Measurements from ENCODE around the gene SERINC2. TPM values are rescaled to one million over a fixed set of nuclear protein-coding genes. Genes with fewer than 3 reads are reported as not detected.

SERINC2 gene
- total RNA-seq, 1 experiment from 2014 or later = 14.1 TPM

DNA sequence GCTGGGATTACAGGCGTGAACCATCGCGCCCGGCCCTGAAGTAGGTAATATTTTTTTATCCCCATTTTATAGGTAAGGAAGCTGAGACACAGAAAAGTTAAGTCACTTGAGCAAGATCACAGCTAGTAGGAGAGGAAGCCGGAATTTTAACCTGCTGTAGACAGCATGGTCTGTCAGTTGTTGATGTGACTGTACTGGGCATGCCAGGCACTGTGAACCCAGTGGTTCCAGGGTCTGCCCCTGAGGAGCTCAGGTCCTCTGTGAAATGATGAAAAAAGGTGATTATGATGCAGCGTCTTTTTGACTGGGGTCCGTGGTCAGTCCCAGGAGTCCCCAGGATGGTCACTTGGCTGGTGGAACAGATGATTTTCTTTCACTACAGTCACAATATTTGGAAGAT, 23.4 kb upstream of the SERINC2 start:
- Histone ChIP-seq H3K27ac (ENCODE audit: insufficient read length, low read depth, low read length) (no peak overlapping the region), H3K56ac (ENCODE audit: insufficient read length, low read depth, low read length) (no peak overlapping the region), H3K27me3 (ENCODE audit: insufficient read depth, low read length) (no peaks in the 10 kb centered on the region), H3K9ac (ENCODE audit: extremely low read depth, insufficient read length, low read length) (no peak overlapping the region), H4K8ac (replicated peaks; ENCODE audit: insufficient read length, low read depth, low read length) (no peak overlapping the region), H3K23me2 (ENCODE audit: insufficient read length, low read depth, low read length, poor library complexity, severe bottlenecking) (no peaks in the 10 kb centered on the region), H4K91ac (ENCODE audit: insufficient read length, low read depth, low read length) (no peak overlapping the region), H3K14ac (ENCODE audit: insufficient read depth, low read length) (no peak overlapping the region), H2BK120ac (ENCODE audit: low read depth, low read length, poor library complexity, severe bottlenecking) (no peak overlapping the region), H3K4me2 (ENCODE audit: insufficient read depth, insufficient read length, low read length) (no peak overlapping the region), H4K20me1 (ENCODE audit: control insufficient read depth, insufficient read depth, insufficient read length) (no peaks in the 10 kb centered on the region), H3K18ac (ENCODE audit: insufficient read length, low read depth, low read length) (no peak overlapping the region), H2BK12ac (ENCODE audit: insufficient read length, low read depth, low read length) (no peak overlapping the region), H2BK5ac (ENCODE audit: insufficient read length, low read length) (no peak overlapping the region), H3K23ac (ENCODE audit: insufficient read length, low read depth, low read length) (no peak overlapping the region), H2BK20ac (ENCODE audit: low read depth, low read length, poor library complexity, severe bottlenecking) (no peak overlapping the region), H3T11ph (ENCODE audit: low read length) (no peak overlapping the region), H3K4me1 (ENCODE audit: insufficient read depth, low read length) (no peaks in the 10 kb centered on the region), H2BK15ac (ENCODE audit: low read depth, low read length) (no peak overlapping the region), H3K4ac (ENCODE audit: low read depth, low read length) (no peak overlapping the region), H3K79me1 (ENCODE audit: insufficient read depth, low read depth, low read length, poor library complexity, severe bottlenecking) (no peaks in the 10 kb centered on the region), H3K9me3 (ENCODE audit: control insufficient read depth, low read depth, low read length) (no peaks in the 10 kb centered on the region), H3K79me2 (ENCODE audit: insufficient read depth, low read length) (no peaks in the 10 kb centered on the region), H2AFZ (ENCODE audit: low read length) (no peak overlapping the region), H2AK5ac (ENCODE audit: insufficient read length, low read length) (no peak overlapping the region), H4K5ac (ENCODE audit: insufficient read length, low read depth, low read length) (no peak overlapping the region)
- TF ChIP-seq, protein P1, sequence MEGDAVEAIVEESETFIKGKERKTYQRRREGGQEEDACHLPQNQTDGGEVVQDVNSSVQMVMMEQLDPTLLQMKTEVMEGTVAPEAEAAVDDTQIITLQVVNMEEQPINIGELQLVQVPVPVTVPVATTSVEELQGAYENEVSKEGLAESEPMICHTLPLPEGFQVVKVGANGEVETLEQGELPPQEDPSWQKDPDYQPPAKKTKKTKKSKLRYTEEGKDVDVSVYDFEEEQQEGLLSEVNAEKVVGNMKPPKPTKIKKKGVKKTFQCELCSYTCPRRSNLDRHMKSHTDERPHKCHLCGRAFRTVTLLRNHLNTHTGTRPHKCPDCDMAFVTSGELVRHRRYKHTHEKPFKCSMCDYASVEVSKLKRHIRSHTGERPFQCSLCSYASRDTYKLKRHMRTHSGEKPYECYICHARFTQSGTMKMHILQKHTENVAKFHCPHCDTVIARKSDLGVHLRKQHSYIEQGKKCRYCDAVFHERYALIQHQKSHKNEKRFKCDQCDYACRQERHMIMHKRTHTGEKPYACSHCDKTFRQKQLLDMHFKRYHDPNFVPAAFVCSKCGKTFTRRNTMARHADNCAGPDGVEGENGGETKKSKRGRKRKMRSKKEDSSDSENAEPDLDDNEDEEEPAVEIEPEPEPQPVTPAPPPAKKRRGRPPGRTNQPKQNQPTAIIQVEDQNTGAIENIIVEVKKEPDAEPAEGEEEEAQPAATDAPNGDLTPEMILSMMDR (conservative IDR thresholded peaks at IDR 0.05) = no peak
- Mint-ChIP-seq H3K9me3 (no peaks in the 10 kb centered on the region; a peak in 3 of 5 replicates), H3K27me3 (ENCODE audit: low read depth) (peaks cover 12% of the 10 kb centered on the region), H3K4me1 (peaks cover 9 to 15% of the 10 kb centered on the region in 2 experiments), H3K27ac (no peak overlapping the region), H3K4me3 (no peak overlapping the region; a peak in 1 of 5 replicates), H3K36me3 (ENCODE audit: insufficient read depth in 1 of 3, low read depth in 3 of 3) (no peaks in the 10 kb centered on the region)
- no peak for DNase-seq
- WGBS (ENCODE audit: extremely low coverage, insufficient read length, low lambda C conversion rate) = no CpG with 5 or more reads among the region's 7 CpGs
